IgD-negative memory B cell (primary cell): Measurements from ENCODE around the gene ZNF341. TPM values are rescaled to one million over a fixed set of nuclear protein-coding genes. Genes with fewer than 3 reads are reported as not detected.

Source experiments
- H3K27ac Mint-ChIP-seq, 3 donors: one replicate each; pipeline ENCODE4 v1.8.0; 2020 to 2022; ENCODE audit warnings: mild to moderate bottlenecking in 3 of 3, mixed read lengths in 3 of 3, moderate library complexity in 1 of 3
- H3K27me3 Mint-ChIP-seq: one replicate; pipeline ENCODE4 v1.8.0; 2021; ENCODE audit warnings: mixed read lengths
- H3K36me3 Mint-ChIP-seq: one replicate; pipeline ENCODE4 v1.8.0; 2020; ENCODE audit warnings: mild to moderate bottlenecking, mixed read lengths
- H3K4me1 Mint-ChIP-seq, 3 donors: one replicate each; pipeline ENCODE4 v1.8.0; 2020 to 2022; ENCODE audit warnings: mixed read lengths in 3 of 3, mild to moderate bottlenecking in 1 of 3
- H3K4me3 Mint-ChIP-seq, 4 donors: one replicate each; pipeline ENCODE4 v1.8.0; 2020 to 2022; ENCODE audit warnings: mild to moderate bottlenecking in 4 of 4, mixed read lengths in 4 of 4, moderate library complexity in 3 of 4
- H3K9me3 Mint-ChIP-seq, 3 donors: one replicate each; pipeline ENCODE4 v1.8.0; 2020 to 2021; ENCODE audit warnings: mixed read lengths in 3 of 3, mild to moderate bottlenecking in 1 of 3
- polyA plus RNA-seq: library from polyadenylated mRNA; unstranded; fragments of 300-500 nt; fragmentation: Illumina TruSeq; gene quantifications from one replicate; pipeline ENCODE4 v1.2.3, GENCODE V29; 2021

Gene ZNF341
- polyA plus RNA-seq, 1 donor from 2014 or later, result 5.7 TPM

DNA sequence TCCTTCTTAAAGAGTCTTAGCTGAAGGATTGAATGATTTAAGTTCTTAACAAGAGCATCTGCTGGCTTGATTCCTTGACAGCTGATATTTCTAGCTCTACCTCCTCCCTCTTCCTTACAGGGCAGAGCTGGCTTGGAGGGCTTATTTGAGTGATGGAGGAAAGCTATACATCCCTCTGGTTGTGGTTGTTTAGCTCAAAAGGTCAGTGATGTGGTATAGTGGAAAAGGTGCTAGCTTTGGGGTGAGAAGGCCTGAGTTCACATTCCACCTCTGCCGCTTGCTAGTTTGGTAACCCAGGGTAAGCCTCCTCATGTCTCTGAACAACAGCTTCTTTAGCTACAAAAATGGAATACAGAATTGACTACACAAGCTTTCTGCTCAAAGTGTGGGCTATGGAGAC lies 87.7 kb downstream of the ZNF341 start:
- H3K4me3 Mint-ChIP-seq, result no peak overlapping the region
- peak overlapping the region in 1 of 3 donors; percentile 21 for H3K27ac Mint-ChIP-seq
- H3K27me3 Mint-ChIP-seq, result no peaks in the 10 kb centered on the region
- peaks cover 27 to 59% (median 38%) of the 10 kb centered on the region in 3 donors for H3K4me1 Mint-ChIP-seq
- H3K36me3 Mint-ChIP-seq, result peaks cover 5% of the 10 kb centered on the region
- H3K9me3 Mint-ChIP-seq, result no peaks in the 10 kb centered on the region

DNA sequence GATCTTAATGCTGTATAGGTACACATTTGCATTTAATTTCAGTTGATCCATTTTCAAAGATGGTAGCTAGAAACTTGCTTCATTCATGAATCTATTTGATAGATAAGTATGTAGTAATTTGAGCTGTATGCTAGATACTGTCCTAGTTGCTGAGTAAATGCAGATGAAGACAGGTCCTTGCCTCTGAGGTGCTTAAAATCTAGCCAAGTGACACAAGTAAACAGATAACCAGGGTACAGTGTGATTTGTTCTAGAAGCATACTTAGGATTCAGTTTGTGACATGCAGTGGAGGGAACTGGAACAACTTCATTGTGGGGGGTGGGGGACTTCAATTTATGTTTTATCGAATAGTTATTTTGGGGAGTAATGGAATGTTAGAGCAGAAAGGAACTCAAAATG lies 88.6 kb downstream of the ZNF341 start:
- Mint-ChIP-seq H3K9me3 (no peaks in the 10 kb centered on the region), H3K27me3 (no peaks in the 10 kb centered on the region), H3K4me3 (peak overlapping the region in 1 of 4 donors; percentile 9), H3K4me1 (peaks cover 36 to 58% (median 40%) of the 10 kb centered on the region in 3 donors), H3K27ac (peak overlapping the region in 1 of 3 donors; percentile 76), H3K36me3 (peaks cover 2% of the 10 kb centered on the region)

DNA sequence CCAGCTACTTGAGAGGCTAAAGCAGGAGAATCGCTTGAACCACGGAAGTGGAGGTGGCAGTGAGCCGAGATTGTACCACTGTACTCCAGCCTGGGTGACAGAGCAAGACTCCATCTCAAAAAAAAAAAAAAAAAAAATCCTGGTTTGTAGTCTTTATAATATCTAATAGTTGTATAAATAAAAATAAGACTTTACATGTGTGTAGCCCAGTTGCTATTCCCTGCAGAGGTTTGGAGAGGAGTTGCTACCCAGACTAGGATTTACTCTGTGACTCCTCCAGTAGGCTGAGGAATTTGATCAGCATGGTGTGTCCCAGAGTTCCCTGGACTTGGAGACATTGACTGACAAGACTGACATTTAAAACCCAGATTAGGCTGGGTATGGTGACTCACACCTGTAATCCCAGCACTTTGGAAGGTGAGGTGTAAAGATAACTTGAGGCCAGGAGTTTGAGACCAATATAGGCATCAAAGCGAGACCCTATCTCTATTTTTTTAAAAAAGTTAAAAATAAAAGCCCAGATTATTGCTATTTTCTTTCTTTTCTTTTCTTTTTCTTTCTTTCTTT lies 89.6 kb downstream of the ZNF341 start:
- H3K27me3 Mint-ChIP-seq, result no peaks in the 10 kb centered on the region
- H3K36me3 Mint-ChIP-seq, result no peaks in the 10 kb centered on the region
- H3K9me3 Mint-ChIP-seq, result no peaks in the 10 kb centered on the region
- no peak overlapping the region for H3K4me3 Mint-ChIP-seq
- H3K4me1 Mint-ChIP-seq, result peaks cover 45 to 57% (median 49%) of the 10 kb centered on the region in 3 donors
- no peak overlapping the region for H3K27ac Mint-ChIP-seq

DNA sequence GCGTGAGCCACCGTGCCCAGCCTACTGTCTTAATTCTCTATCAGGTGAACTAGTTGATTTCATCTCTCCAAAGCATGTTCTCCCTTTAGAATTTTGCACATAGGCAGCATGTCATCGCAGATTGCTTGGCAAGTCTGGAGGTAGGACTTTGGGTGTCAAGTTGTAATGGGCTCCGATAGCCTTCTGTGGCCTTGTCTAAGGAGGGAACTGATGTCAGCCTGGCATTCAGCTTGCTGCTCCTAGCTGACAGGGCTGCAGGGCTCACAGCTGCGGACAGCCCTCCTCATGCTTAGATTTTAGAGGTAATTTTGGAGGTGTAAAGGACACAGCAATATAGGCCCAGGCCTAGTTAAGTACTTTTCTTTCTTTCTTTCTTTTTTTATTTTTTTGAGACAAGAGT lies 90.6 kb downstream of the ZNF341 start:
- Mint-ChIP-seq H3K4me3 (no peak overlapping the region), H3K27ac (no peak overlapping the region), H3K4me1 (peaks cover 42 to 58% (median 56%) of the 10 kb centered on the region in 3 donors), H3K27me3 (no peaks in the 10 kb centered on the region), H3K9me3 (no peaks in the 10 kb centered on the region), H3K36me3 (no peaks in the 10 kb centered on the region)

DNA sequence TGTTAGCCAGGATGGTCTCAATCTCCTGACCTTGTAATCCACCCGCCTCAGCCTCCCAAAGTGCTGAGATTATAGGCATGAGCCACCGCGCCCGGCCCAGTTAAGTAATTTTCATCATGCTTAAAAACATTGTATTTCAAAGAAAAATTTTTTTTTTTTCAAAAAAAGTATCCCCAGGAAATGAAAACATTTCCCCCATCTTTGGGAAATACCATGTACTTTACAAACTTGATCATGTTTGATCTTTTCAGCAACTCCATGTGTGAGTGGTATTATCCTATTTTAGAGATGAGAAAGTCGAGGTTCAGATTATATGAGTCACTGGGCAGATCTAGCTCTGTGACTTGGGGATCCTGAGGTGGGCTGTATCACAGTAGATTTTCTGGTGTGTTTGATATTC lies 91.2 kb downstream of the ZNF341 start:
- Mint-ChIP-seq H3K27me3 (no peaks in the 10 kb centered on the region), H3K36me3 (no peaks in the 10 kb centered on the region), H3K27ac (no peak overlapping the region), H3K4me3 (no peak overlapping the region), H3K9me3 (no peaks in the 10 kb centered on the region), H3K4me1 (peaks cover 42 to 57% (median 54%) of the 10 kb centered on the region in 3 donors)

DNA sequence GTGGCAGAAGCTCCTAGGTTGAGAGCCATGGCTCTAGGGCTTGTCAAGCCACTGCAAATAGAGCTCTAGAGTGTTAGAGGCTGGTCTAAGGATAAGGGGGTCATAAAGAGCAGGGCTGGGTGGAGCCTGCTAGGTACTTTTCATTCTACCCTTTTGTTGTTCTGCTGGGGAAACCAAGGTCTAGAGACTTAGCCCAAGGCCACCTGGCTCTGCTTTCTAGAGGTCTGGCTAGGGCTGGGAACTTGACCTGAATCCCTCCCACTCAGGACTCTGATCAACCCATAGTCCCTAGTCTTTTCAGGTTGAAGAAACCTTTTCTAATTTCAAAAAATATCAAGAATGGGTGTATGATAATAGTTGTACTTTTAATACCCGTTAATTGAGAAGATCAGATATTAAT lies 93.1 kb downstream of the ZNF341 start:
- no peaks in the 10 kb centered on the region for H3K9me3 Mint-ChIP-seq
- no peaks in the 10 kb centered on the region for H3K36me3 Mint-ChIP-seq
- peak overlapping the region in 1 of 4 donors; percentile 25 for H3K4me3 Mint-ChIP-seq
- no peak overlapping the region for H3K27ac Mint-ChIP-seq
- H3K4me1 Mint-ChIP-seq, result peaks cover 49 to 58% (median 49%) of the 10 kb centered on the region in 3 donors
- H3K27me3 Mint-ChIP-seq, result no peaks in the 10 kb centered on the region

DNA sequence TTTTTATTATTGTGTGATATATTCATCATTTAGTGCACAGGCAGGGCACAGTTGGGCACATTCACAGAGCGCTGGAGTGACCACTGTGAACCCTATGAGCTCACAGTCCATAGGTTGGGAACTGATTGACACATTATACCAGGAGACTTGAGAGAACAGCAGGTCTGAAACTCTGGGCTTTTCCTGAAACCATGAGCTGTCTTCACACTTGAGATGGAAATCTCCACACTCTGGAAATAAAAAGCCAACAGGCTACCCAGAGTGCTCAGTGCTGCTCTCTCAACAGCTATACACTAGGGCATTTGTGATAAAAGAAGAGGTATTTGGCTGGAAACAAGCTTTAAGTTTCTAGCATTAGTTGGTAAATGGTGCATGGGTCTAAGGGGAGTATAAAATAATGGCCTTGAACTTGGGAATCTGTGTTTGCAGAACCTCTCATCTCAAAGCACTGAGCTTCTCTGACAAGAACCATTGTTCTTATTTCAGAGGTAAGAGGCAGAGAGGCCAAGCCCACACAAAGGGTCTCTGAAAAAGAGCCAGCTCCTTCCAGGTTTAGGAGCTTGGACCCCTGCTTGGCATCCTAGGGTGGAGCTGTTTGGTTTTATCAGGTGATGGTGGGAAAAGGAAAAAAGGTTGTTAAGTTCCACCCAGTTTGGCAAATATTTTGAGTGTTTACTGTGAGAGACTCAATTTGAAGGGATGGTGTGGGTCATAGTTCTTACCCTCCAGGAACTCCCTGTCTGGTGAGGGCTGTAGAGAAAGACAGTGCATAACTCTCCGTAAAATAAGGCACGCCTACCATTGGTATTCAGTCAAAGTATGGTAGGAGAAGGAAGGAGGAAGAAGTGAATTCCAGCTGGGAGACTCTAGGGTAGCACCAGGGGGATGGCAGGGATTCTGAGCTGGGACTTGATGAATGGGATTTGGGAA lies 93.8 kb downstream of the ZNF341 start:
- H3K27me3 Mint-ChIP-seq, result no peaks in the 10 kb centered on the region
- peaks cover under 1% of the 10 kb centered on the region for H3K36me3 Mint-ChIP-seq
- peak overlapping the region in 2 of 4 donors; percentile 43 to 68 for H3K4me3 Mint-ChIP-seq
- H3K9me3 Mint-ChIP-seq, result no peaks in the 10 kb centered on the region
- H3K27ac Mint-ChIP-seq, result peak overlapping the region in 2 of 3 donors; percentile 82 to 90
- H3K4me1 Mint-ChIP-seq, result peaks cover 47 to 59% (median 52%) of the 10 kb centered on the region in 3 donors

DNA sequence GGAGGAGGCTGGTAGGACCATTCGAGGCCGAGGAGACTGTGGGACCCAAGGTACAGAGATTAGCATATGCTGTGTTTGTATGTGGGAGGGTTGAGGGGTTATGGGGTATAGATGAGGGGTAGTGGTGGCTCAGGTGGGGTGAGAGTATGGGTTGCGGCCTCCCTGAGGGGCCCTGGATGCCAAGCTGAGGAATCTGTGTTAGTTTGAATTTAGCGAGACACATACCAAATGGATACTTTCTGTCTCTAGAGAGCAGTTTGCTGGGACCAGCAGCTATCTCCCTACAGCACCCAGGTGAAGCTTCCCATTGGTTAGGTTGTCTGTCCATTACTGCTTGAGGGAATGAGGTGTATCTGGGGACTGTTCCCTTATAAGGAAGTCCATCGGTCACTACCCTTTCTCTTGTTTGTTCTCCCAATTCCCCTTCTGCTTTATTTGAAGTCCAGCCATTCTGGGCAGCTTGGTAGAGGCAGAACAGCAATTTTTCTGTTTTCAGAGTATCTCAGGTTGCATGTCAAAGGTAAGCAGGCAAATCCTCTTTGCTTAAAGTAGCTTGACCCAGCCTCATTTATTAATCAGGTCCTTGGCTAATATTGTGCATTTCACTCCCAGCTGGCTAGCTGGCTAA lies 94.6 kb downstream of the ZNF341 start:
- no peak overlapping the region for H3K4me3 Mint-ChIP-seq
- H3K27me3 Mint-ChIP-seq, result no peaks in the 10 kb centered on the region
- H3K4me1 Mint-ChIP-seq, result peaks cover 47 to 60% (median 52%) of the 10 kb centered on the region in 3 donors
- no peaks in the 10 kb centered on the region for H3K9me3 Mint-ChIP-seq
- peaks cover 1% of the 10 kb centered on the region for H3K36me3 Mint-ChIP-seq
- peak overlapping the region in 2 of 3 donors; percentile 18 to 82 for H3K27ac Mint-ChIP-seq

DNA sequence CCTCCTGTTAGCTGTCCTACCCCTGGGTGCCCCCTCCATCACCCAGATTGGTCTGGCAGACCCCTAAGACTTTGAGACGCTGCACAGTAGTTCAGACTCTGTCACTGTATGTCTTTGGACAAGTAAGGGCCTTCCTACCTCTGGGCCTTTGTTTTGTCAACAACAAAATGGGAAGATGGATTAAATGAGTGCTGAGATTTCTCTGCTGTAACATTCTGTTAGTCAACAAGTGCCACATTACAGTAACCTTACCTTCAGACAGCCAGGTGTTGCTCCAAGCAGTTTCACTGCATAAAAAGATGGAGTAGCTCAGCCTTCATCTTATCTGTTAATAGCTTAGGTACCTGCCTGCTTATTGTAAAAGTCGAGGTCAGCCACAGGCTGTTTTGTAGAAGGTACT lies 95.3 kb downstream of the ZNF341 start:
- H3K36me3 Mint-ChIP-seq, result peaks cover 1% of the 10 kb centered on the region
- H3K27me3 Mint-ChIP-seq, result no peaks in the 10 kb centered on the region
- H3K4me3 Mint-ChIP-seq, result no peak overlapping the region
- peaks cover 50 to 64% (median 59%) of the 10 kb centered on the region in 3 donors for H3K4me1 Mint-ChIP-seq
- no peaks in the 10 kb centered on the region for H3K9me3 Mint-ChIP-seq
- peak overlapping the region in 2 of 3 donors; percentile 55 to 89 for H3K27ac Mint-ChIP-seq

DNA sequence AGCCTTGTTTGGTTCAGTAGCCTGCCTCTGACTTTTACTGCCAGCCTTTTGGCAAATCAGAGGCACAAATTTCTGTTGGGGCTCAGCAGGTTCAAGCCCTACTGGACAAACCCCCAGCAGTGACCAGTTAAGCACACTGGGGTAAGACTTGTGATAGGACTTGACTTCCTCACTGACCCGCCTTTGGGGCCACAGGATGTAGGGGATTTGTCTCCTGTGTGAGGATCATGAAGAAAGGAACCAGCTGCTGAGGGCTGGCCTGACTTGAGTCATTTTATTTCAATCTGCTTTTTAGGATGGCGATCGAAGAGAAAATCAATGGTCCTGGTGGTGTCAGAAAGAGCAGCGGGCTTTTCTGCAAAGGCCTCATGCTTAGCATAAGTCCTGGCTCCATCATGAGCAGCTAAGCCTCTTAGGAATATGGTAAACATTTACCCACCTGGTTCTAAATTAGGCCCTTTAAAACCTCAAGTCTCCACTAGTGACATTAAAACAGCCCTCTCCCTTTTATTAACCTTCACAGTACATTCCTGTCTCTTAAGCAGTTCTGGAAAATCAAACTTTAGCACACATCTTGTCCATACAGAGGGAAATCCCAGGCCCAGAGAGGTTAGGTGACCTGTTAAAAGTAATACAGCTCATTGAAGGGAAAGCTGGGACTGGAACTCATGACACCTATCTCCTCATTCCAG lies 96.0 kb downstream of the ZNF341 start:
- Mint-ChIP-seq H3K4me1 (peaks cover 46 to 68% (median 61%) of the 10 kb centered on the region in 3 donors), H3K27me3 (no peaks in the 10 kb centered on the region), H3K4me3 (no peak overlapping the region), H3K36me3 (peaks cover 1% of the 10 kb centered on the region), H3K27ac (peak overlapping the region in 2 of 3 donors; percentile 13 to 62), H3K9me3 (no peaks in the 10 kb centered on the region)

DNA sequence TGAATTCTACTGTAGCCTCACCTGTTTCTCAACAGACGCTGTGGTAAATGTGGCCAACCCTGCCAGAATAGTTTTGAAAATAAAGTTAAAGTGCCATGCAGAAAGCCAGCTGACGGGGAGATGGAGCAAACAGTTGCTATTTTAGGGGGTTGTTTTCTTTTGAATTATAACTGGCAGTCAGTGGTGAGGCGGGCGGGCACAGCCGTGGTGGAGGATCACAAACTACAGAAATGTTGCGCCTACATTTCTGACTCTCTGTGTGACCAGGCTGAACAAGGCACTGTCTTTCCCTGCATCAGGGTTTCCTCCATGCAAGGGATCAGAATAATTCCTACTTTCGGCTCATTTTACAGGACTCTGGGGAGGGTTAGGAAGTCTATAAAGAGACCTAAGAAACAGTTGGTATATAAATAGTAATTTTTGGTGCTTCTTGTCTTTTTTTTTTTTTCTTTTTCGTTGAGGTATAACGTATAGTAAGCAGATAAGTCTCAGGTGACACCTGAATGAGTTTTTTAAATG lies 96.6 kb downstream of the ZNF341 start:
- Mint-ChIP-seq H3K36me3 (peaks cover 4% of the 10 kb centered on the region), H3K27me3 (no peaks in the 10 kb centered on the region), H3K4me3 (no peak overlapping the region), H3K27ac (peak overlapping the region in 2 of 3 donors; percentile 62 to 69), H3K9me3 (no peaks in the 10 kb centered on the region), H3K4me1 (peaks cover 48 to 67% (median 61%) of the 10 kb centered on the region in 3 donors)

DNA sequence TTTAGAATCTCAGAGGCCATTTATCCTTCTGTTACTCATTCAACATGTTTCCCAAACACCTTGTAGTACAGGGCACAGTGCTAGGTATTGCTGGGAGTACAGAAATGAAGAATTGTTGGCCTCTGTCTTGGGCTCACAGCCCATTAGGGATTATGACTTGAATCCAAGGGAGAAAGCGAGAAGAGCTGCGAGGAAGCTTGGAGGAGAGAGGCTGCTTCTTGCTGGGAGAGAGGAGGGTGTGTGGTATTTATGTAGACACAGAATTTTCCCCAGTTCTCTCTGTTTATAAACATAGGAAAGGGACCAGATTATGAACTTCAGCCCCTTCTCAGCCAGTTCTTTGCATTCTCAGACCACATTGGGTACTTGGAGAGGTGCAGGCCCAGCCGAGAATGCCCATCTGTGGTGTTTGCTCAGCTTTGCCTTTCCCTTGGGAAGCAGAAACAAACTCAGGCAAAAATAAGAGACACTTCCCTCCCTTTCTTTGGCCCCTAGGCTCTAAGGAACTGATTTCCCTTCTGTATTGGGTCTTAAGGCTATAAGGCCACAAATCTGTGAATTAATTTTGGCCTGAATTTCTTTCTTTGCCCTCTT lies 97.3 kb downstream of the ZNF341 start:
- Mint-ChIP-seq H3K4me1 (peaks cover 50 to 72% (median 66%) of the 10 kb centered on the region in 3 donors), H3K36me3 (peaks cover 4% of the 10 kb centered on the region), H3K9me3 (no peaks in the 10 kb centered on the region), H3K27ac (peak overlapping the region in 2 of 3 donors; percentile 33 to 78), H3K27me3 (no peaks in the 10 kb centered on the region), H3K4me3 (no peak overlapping the region)

DNA sequence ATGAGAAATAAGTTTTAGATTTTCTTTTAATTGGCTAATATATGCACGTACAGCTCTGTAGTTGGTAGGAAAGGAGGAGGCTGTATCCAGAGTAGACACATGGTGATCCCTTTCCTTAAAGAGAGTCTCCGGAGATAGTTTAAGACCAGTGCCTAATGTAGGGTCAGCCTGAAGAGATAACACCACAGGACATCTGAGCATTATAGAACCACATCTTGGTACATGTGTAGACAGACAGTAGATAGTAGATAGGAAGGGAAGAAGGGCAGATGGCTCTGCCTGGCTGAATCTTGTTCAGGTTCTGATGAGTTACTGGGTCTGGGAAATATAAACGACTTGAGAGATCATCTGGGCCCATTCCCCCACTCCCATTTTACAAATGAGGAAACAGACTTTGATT lies 97.8 kb downstream of the ZNF341 start:
- H3K9me3 Mint-ChIP-seq, result no peaks in the 10 kb centered on the region
- H3K4me1 Mint-ChIP-seq, result peaks cover 46 to 67% (median 65%) of the 10 kb centered on the region in 3 donors
- H3K36me3 Mint-ChIP-seq, result peaks cover 4% of the 10 kb centered on the region
- H3K4me3 Mint-ChIP-seq, result no peak overlapping the region
- peak overlapping the region in 2 of 3 donors; percentile 33 to 78 for H3K27ac Mint-ChIP-seq
- no peaks in the 10 kb centered on the region for H3K27me3 Mint-ChIP-seq

DNA sequence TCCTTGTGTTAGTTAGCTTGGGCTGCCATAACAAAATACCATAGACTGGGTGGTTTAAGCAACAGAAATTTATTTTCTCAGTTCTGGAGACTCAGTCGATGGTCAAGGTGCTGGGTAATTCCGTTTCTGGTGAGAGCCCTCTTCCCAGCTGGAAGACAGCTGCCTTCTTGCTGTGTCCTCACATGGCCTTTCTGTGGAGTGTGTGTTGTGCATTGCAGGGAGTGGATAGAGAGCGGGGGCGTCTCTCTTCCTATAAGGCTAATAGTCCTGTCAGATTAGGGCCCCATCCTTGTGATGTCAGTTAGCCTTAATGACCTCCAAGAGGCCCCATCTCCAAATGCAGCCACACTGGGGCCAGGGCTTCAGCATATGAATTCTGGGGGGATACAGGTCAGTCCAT lies 98.6 kb downstream of the ZNF341 start:
- H3K9me3 Mint-ChIP-seq, result no peaks in the 10 kb centered on the region
- H3K36me3 Mint-ChIP-seq, result peaks cover 4% of the 10 kb centered on the region
- H3K4me3 Mint-ChIP-seq, result no peak overlapping the region
- H3K27me3 Mint-ChIP-seq, result no peaks in the 10 kb centered on the region
- H3K4me1 Mint-ChIP-seq, result peaks cover 40 to 64% (median 62%) of the 10 kb centered on the region in 3 donors
- peak overlapping the region in 1 of 3 donors; percentile 32 for H3K27ac Mint-ChIP-seq
